ENCODE data around the gene RINL.

GRCh38 chr19:38890686-38891085 lies 12.6 kb upstream of the RINL start:
- TF ChIP-seq CTCF (IDR thresholded peaks at IDR 0.05; ENCODE audit: poor library complexity, severe bottlenecking) (no peak), SMC3 (conservative IDR thresholded peaks at IDR 0.05; ENCODE audit: poor library complexity) (no peak)

Data from neural cell (in vitro differentiated cells).